Fibroblast of lung (primary cell): ENCODE data around the gene ZC3H8. TPM values are rescaled to one million over a fixed set of nuclear protein-coding genes. Genes with fewer than 3 reads are reported as not detected.

Experiments used
- DNase-seq, 2 donors: peaks; one replicate each; pipeline versions ENCODE4 v3.0.0 to v3.0.0-alpha.2; 2010; ENCODE audit warnings: low read depth in 2 of 2
- H2AFZ ChIP-seq: 2 replicates; pipeline ENCODE4 v1.5.1; 2012; ENCODE audit warnings: low read length, control low read depth, inconsistent platforms
- H3K27ac ChIP-seq: 2 replicates; pipeline ENCODE4 v1.5.1; 2011; ENCODE audit warnings: low read length, control low read depth; ENCODE audit not compliant: insufficient read depth
- H3K27me3 ChIP-seq: 2 replicates; pipeline ENCODE4 v1.5.1; 2011; ENCODE audit warnings: mild to moderate bottlenecking, low read length; ENCODE audit not compliant: control insufficient read depth, insufficient read depth
- H3K36me3 ChIP-seq: 2 replicates; pipeline ENCODE4 v1.5.1; 2011; ENCODE audit warnings: low read length; ENCODE audit not compliant: control insufficient read depth, insufficient read depth
- H3K4me1 ChIP-seq: 2 replicates; pipeline ENCODE4 v1.5.1; 2011; ENCODE audit warnings: low read length; ENCODE audit not compliant: control insufficient read depth, insufficient read depth; ENCODE audit errors: extremely low read depth
- H3K4me2 ChIP-seq: 2 replicates; pipeline ENCODE4 v1.5.1; 2011; ENCODE audit warnings: low read length, control low read depth; ENCODE audit not compliant: insufficient read depth; ENCODE audit errors: extremely low read depth
- H3K4me3 ChIP-seq, 4 experiments: fragments of 200-600 bp in 1 of 4; sonication (generic) in 1 of 4; replicated peaks in 1 of 4; 2 replicates each; pipeline ENCODE4 v1.5.1; 2011 to 2016; ENCODE audit warnings: low read length in 4 of 4, low read depth in 3 of 4, mild to moderate bottlenecking in 3 of 4, control low read depth in 2 of 4, inconsistent platforms in 1 of 4, mixed read lengths in 1 of 4; ENCODE audit not compliant: insufficient read depth in 1 of 4; ENCODE audit errors: control extremely low read depth in 1 of 4
- H3K79me2 ChIP-seq: 2 replicates; pipeline ENCODE4 v1.5.1; 2012; ENCODE audit warnings: mild to moderate bottlenecking, low read length, inconsistent platforms; ENCODE audit not compliant: control insufficient read depth, insufficient read depth
- H3K9ac ChIP-seq: 2 replicates; pipeline ENCODE4 v1.5.1; 2011; ENCODE audit warnings: mild to moderate bottlenecking, low read length, control low read depth; ENCODE audit not compliant: insufficient read depth
- H3K9me3 ChIP-seq: 2 replicates; pipeline ENCODE4 v1.5.1; 2012; ENCODE audit warnings: low read depth, low read length; ENCODE audit not compliant: control insufficient read depth, insufficient read depth
- H4K20me1 ChIP-seq: 2 replicates; pipeline ENCODE4 v1.5.1; 2011; ENCODE audit warnings: low read length; ENCODE audit not compliant: control insufficient read depth, insufficient read depth; ENCODE audit errors: extremely low read depth
- CTCF ChIP-seq, 2 donors: IDR thresholded peaks in 1 of 2; conservative IDR thresholded peaks in 1 of 2; 1 replicate in 1 of 2; 2 replicates in 1 of 2; pipeline ENCODE4 v1.5.1; 2011 to 2012; ENCODE audit warnings: low read length in 2 of 2, control low read depth in 1 of 2, inconsistent platforms in 1 of 2, low read depth in 1 of 2, mild to moderate bottlenecking in 1 of 2
- EZH2 ChIP-seq: IDR thresholded peaks from 2 replicates; pipeline ENCODE4 v1.5.1; 2012; ENCODE audit warnings: low read length, control low read depth, mild to moderate bottlenecking; ENCODE audit errors: missing control alignments
- polyA plus RNA-seq, 2 donors: library from polyadenylated mRNA; depleted of rRNA in 1 of 2; stranded (reverse) in 1 of 2; unstranded in 1 of 2; fragments of >200 nt; gene quantifications; 2 replicates each; pipeline ENCODE4 v1.2.1, GENCODE V29; 2011 to 2012; ENCODE audit warnings: missing spikeins in 1 of 2
- total RNA-seq: library from RNA; depleted of rRNA; stranded (reverse); fragments of >200 nt; gene quantifications from 2 replicates; pipeline ENCODE4 v1.2.1, GENCODE V29; 2014

ZC3H8 gene
- total and polyA plus RNA-seq, 2 donors (not counting 1 experiment from before 2014, with no cell fraction given), result 2.8 to 4.6 TPM

DNA sequence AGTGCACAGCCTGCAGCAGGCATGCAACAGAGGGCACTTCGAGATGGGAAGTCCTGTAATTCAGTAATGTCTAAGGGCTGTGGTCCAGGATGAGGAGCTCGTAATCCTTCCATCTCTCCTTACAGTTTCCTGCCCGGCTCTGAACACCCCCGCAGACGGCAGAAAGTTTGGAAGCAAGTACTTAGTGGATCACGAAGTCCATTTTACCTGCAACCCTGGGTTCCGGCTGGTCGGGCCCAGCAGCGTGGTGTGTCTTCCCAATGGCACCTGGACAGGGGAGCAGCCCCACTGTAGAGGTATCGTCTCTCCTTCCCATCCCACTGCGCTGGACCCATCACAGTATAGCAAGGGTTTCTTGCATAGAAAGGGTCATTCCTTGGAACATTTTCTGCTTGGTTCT is 90.0 kb downstream of the ZC3H8 start:
- Histone ChIP-seq H3K9ac (no peak overlapping the region), H3K4me3 (no peak overlapping the region), H3K27me3 (no peaks in the 10 kb centered on the region), H2AFZ (no peak overlapping the region), H4K20me1 (no peaks in the 10 kb centered on the region), H3K4me1 (no peaks in the 10 kb centered on the region), H3K9me3 (no peaks in the 10 kb centered on the region), H3K4me2 (no peak overlapping the region), H3K36me3 (no peaks in the 10 kb centered on the region), H3K79me2 (no peaks in the 10 kb centered on the region), H3K27ac (no peak overlapping the region)
- no peak for DNase-seq
- no peak for TF ChIP-seq CTCF (conservative IDR thresholded peaks at IDR 0.05 in 1 of 2, IDR thresholded peaks at IDR 0.05 in 1 of 2; ENCODE audit: low read depth in 1 of 2, low read length in 2 of 2)
- no peak for TF ChIP-seq EZH2

DNA sequence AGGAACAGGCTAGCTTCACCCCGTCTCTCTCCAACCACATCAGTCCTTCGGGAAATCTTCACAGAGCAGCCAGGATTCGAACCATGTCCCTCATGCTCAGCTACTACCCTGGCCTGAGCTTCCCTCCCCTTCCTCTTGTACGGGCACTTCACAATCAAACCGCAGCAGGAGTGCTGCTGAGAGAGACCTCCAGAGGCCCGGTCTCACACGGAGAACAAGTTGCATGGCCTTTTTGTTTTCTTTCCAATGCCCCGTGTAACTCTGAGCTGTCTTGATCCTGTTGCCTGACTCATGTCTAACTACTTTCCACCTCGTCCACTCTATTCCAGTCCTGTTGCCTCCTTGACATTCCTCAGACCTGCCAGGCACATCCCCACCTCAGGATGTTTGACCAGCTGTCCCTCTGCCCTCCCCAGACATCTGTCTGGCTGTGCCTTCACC is 91.3 kb downstream of the ZC3H8 start:
- H3K4me1 ChIP-seq, result no peaks in the 10 kb centered on the region
- no peak overlapping the region for H3K4me2 ChIP-seq
- no peaks in the 10 kb centered on the region for H3K9me3 ChIP-seq
- TF ChIP-seq EZH2 (no peak), CTCF (conservative IDR thresholded peaks at IDR 0.05 in 1 of 2, IDR thresholded peaks at IDR 0.05 in 1 of 2; ENCODE audit: low read depth in 1 of 2, low read length in 2 of 2) (no peak)
- no peaks in the 10 kb centered on the region for H4K20me1 ChIP-seq
- H3K36me3 ChIP-seq, result no peaks in the 10 kb centered on the region
- no peak overlapping the region for H3K9ac ChIP-seq
- H3K27ac ChIP-seq, result no peak overlapping the region
- H2AFZ ChIP-seq, result no peak overlapping the region
- no peak overlapping the region for H3K4me3 ChIP-seq
- no peak for DNase-seq
- no peaks in the 10 kb centered on the region for H3K27me3 ChIP-seq
- H3K79me2 ChIP-seq, result no peaks in the 10 kb centered on the region

GRCh38 chr2:112162956-112163355 is 91.9 kb downstream of the ZC3H8 start:
- no peak overlapping the region for H2AFZ ChIP-seq
- H3K36me3 ChIP-seq, result no peaks in the 10 kb centered on the region
- no peak overlapping the region for H3K4me2 ChIP-seq
- H3K9ac ChIP-seq, result no peak overlapping the region
- no peak overlapping the region for H3K27ac ChIP-seq
- no peaks in the 10 kb centered on the region for H3K79me2 ChIP-seq
- DNase-seq, result no peak
- no peaks in the 10 kb centered on the region for H3K9me3 ChIP-seq
- H4K20me1 ChIP-seq, result no peaks in the 10 kb centered on the region
- no peaks in the 10 kb centered on the region for H3K27me3 ChIP-seq
- H3K4me1 ChIP-seq, result no peaks in the 10 kb centered on the region
- TF ChIP-seq CTCF (conservative IDR thresholded peaks at IDR 0.05 in 1 of 2, IDR thresholded peaks at IDR 0.05 in 1 of 2; ENCODE audit: low read depth in 1 of 2, low read length in 2 of 2) (no peak), EZH2 (no peak)
- H3K4me3 ChIP-seq, result no peak overlapping the region
